Trophoblast cell (in vitro differentiated cells and primary cell): ENCODE measurements around the gene GRAP2.
"Not testable (repeated sequence)": the region's sequence is repeated elsewhere in the genome, so short reads cannot be mapped to it uniquely, and the experiment has no call there.

ENCODE experiments used
- DNase-seq, 2 donors: peaks; one replicate each; pipeline ENCODE4 v3.0.0-alpha.2; 2016
- H2AFZ ChIP-seq: 2 replicates; pipeline ENCODE4 v1.6.1; 2013; ENCODE audit warnings: low read length, moderate library complexity, mild to moderate bottlenecking; ENCODE audit not compliant: insufficient read depth, poor library complexity
- H2AK5ac ChIP-seq: 2 replicates; pipeline ENCODE4 v1.6.1; 2013; ENCODE audit warnings: mild to moderate bottlenecking, low read length
- H2BK120ac ChIP-seq: 2 replicates; pipeline ENCODE4 v1.6.1; 2013; ENCODE audit warnings: low read length, mild to moderate bottlenecking, moderate library complexity; ENCODE audit not compliant: insufficient read depth, poor library complexity
- H2BK12ac ChIP-seq: 2 replicates; pipeline ENCODE4 v1.6.1; 2013; ENCODE audit warnings: mild to moderate bottlenecking, low read length, moderate library complexity
- H2BK5ac ChIP-seq: 2 replicates; pipeline ENCODE4 v1.6.1; 2013; ENCODE audit warnings: low read length, low read depth, moderate library complexity, mild to moderate bottlenecking; ENCODE audit not compliant: poor library complexity
- H3K14ac ChIP-seq: 2 replicates; pipeline ENCODE4 v1.6.1; 2013; ENCODE audit warnings: mild to moderate bottlenecking, low read length
- H3K18ac ChIP-seq: 2 replicates; pipeline ENCODE4 v1.6.1; 2013; ENCODE audit warnings: mild to moderate bottlenecking, low read length
- H3K23ac ChIP-seq: 2 replicates; pipeline ENCODE4 v1.6.1; 2013; ENCODE audit warnings: low read length
- H3K27ac ChIP-seq: 2 replicates; pipeline ENCODE4 v1.5.1; 2013; ENCODE audit warnings: low read depth, mild to moderate bottlenecking, inconsistent platforms, low read length, moderate library complexity
- H3K27me3 ChIP-seq: 2 replicates; pipeline ENCODE4 v1.6.1; 2013; ENCODE audit warnings: inconsistent platforms, mild to moderate bottlenecking, low read length, moderate library complexity; ENCODE audit not compliant: insufficient read depth
- H3K36me3 ChIP-seq, 2 experiments: 1 replicate in 1 of 2; 2 replicates in 1 of 2; pipeline ENCODE4 v1.6.1; 2013; ENCODE audit warnings: low read length in 2 of 2, mild to moderate bottlenecking in 2 of 2, moderate library complexity in 1 of 2; ENCODE audit not compliant: insufficient read depth in 2 of 2, control insufficient read depth in 1 of 2
- H3K4ac ChIP-seq: 2 replicates; pipeline ENCODE4 v1.6.1; 2013; ENCODE audit warnings: low read depth, mild to moderate bottlenecking, low read length, moderate library complexity
- H3K4me1 ChIP-seq, 2 experiments: 1 replicate in 1 of 2; 2 replicates in 1 of 2; pipeline ENCODE4 v1.6.1; 2013; ENCODE audit warnings: low read length in 2 of 2, mild to moderate bottlenecking in 2 of 2, moderate library complexity in 1 of 2; ENCODE audit not compliant: insufficient read depth in 2 of 2, control insufficient read depth in 1 of 2
- H3K4me2 ChIP-seq: 2 replicates; pipeline ENCODE4 v1.6.1; 2013; ENCODE audit warnings: inconsistent platforms, mild to moderate bottlenecking, low read length, moderate library complexity
- H3K4me3 ChIP-seq: 2 replicates; pipeline ENCODE4 v1.5.1; 2013; ENCODE audit warnings: mild to moderate bottlenecking, low read depth, low read length, inconsistent platforms
- H3K79me1 ChIP-seq: one replicate; pipeline ENCODE4 v1.6.1; 2013; ENCODE audit warnings: low read length
- H3K79me2 ChIP-seq: 2 replicates; pipeline ENCODE4 v1.6.1; 2013; ENCODE audit warnings: low read length, mild to moderate bottlenecking; ENCODE audit not compliant: control insufficient read depth, insufficient read depth, poor library complexity
- H3K9ac ChIP-seq: 2 replicates; pipeline ENCODE4 v1.6.1; 2013; ENCODE audit warnings: mild to moderate bottlenecking, low read length
- H3K9me3 ChIP-seq: 2 replicates; pipeline ENCODE4 v1.6.1; 2013; ENCODE audit warnings: low read depth, mild to moderate bottlenecking, control low read depth, inconsistent platforms, low read length; ENCODE audit not compliant: insufficient read depth
- H4K12ac ChIP-seq: 2 replicates; pipeline ENCODE4 v1.6.1; 2013; ENCODE audit warnings: low read depth, mild to moderate bottlenecking, low read length, moderate library complexity
- H4K8ac ChIP-seq: 2 replicates; pipeline ENCODE4 v1.6.1; 2013; ENCODE audit warnings: low read depth, mild to moderate bottlenecking, low read length, moderate library complexity
- H4K91ac ChIP-seq: one replicate; pipeline ENCODE4 v1.6.1; 2013; ENCODE audit warnings: low read depth, mild to moderate bottlenecking, low read length, moderate library complexity
- WGBS: extraction: QIAGEN DNeasy Blood & Tissue Kit; methylation state at CpG from one replicate; pipeline ENCODE4 v1.1.7; 2013; ENCODE audit warnings: missing lambda C conversion rate; ENCODE audit not compliant: insufficient read length, insufficient coverage; ENCODE audit errors: extremely low coverage; 5-methylcytosine and 5-hydroxymethylcytosine counted together

Gene GRAP2

DNA sequence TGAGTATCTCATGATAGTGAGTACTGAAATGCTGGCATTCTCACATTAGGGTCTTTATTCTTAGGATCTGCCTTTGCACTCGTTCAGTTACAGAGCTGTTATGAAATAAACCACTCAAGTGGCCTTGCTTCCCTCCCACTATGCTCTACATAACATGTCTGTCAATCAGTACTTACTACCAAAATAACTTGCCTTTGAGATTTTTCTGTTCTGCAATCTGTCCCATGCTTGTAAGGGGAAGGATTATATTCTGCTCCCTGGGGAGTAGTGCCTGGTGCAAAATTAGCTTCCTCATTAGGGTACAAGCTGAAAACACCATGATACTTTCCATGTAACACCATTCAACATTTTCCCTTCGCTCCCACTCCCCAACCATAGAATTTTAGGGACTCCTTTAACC is 1.9 kb upstream of the GRAP2 start:
- Histone ChIP-seq H3K9me3 (no peaks in the 10 kb centered on the region), H3K79me2 (no peaks in the 10 kb centered on the region), H4K91ac (no peak overlapping the region), H3K4me1 (no peaks in the 10 kb centered on the region), H4K8ac (no peak overlapping the region), H3K9ac (no peak overlapping the region), H3K14ac (no peak overlapping the region), H3K4me2 (no peak overlapping the region), H3K27me3 (no peaks in the 10 kb centered on the region), H3K27ac (no peak overlapping the region), H3K36me3 (no peaks in the 10 kb centered on the region), H2BK12ac (no peak overlapping the region), H3K18ac (no peak overlapping the region), H4K12ac (no peak overlapping the region), H2AFZ (no peak overlapping the region), H2BK120ac (no peak overlapping the region), H2AK5ac (no peak overlapping the region), H2BK5ac (no peak overlapping the region), H3K4me3 (no peak overlapping the region), H3K79me1 (no peaks in the 10 kb centered on the region), H3K23ac (peak overlapping the region; percentile 80), H3K4ac (no peak overlapping the region)
- DNase-seq, result no peak
- 100% methylated on average over 1 of the region's 2 CpGs for WGBS

DNA sequence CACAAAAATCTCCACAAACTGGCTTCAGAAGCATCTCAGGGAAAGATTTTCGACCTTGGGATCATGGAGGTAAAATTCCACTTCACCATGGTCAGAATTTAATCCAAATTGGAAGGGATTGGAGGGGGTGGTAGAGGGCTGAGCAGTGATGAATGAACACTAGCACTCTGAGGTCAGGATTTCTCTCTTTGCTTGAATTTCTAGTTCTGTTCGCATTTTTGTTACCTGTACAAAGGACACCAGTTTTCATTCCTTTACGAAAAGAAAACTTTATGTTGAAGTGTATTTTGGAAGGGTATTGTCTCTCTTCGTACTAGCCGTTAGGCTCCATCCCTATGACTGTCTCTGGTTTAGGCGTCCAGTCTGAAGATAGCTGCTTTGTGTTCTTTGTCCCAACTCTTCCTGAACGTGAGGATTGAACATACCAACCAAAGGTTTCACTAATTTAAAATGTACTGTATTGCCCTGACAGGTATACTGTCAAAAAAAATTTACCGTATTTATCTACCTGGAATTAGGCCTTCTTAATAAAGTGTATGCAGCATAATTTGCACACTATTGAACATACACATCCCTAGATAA is 772 bp downstream of the GRAP2 start:
- Histone ChIP-seq H3K36me3 (no peaks in the 10 kb centered on the region), H3K9ac (no peak overlapping the region), H3K9me3 (no peaks in the 10 kb centered on the region), H4K91ac (no peak overlapping the region), H3K14ac (no peak overlapping the region), H4K8ac (no peak overlapping the region), H3K18ac (no peak overlapping the region), H3K27me3 (no peaks in the 10 kb centered on the region), H3K4me1 (no peaks in the 10 kb centered on the region), H3K4ac (no peak overlapping the region), H3K79me2 (no peaks in the 10 kb centered on the region), H2AK5ac (no peak overlapping the region), H3K27ac (no peak overlapping the region), H3K4me3 (no peak overlapping the region), H4K12ac (no peak overlapping the region), H2BK120ac (no peak overlapping the region), H2BK5ac (no peak overlapping the region), H3K23ac (no peak overlapping the region), H2AFZ (no peak overlapping the region), H2BK12ac (no peak overlapping the region), H3K4me2 (no peak overlapping the region), H3K79me1 (no peaks in the 10 kb centered on the region)
- no peak for DNase-seq
- WGBS, result no CpG with 5 or more reads among the region's 8 CpGs

DNA sequence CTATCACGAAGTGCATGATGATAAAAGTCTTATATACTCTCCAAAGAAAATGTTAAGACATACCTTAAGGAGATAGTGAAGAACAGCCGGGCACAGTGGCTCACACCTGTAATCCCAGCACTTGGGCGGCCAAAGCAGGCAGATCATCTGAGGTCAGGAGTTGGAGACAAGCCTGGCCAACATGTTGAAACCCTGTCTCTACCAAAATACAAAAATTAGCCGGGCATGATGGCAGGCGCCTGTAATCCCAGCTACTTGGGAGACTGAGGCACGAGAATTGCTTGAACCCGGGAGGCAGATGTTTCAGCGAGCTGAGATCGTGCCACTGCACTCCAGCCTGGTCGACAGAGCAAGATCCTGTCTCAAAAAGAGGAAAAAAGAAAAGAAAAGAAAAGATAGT is 3.1 kb downstream of the GRAP2 start:
- not testable (repeated sequence) for H4K91ac ChIP-seq, H3K23ac ChIP-seq, H3K79me2 ChIP-seq, H3K9ac ChIP-seq, H3K14ac ChIP-seq, H3K18ac ChIP-seq, H2BK12ac ChIP-seq, H2BK5ac ChIP-seq, H3K4me3 ChIP-seq, H3K36me3 ChIP-seq, H2AK5ac ChIP-seq, H3K4ac ChIP-seq, H3K27me3 ChIP-seq, DNase-seq, H3K9me3 ChIP-seq, H3K4me1 ChIP-seq, H3K4me2 ChIP-seq, H4K8ac ChIP-seq, H3K27ac ChIP-seq, H3K79me1 ChIP-seq, H2AFZ ChIP-seq, H2BK120ac ChIP-seq, H4K12ac ChIP-seq
- WGBS, result no CpG with 5 or more reads among the region's 10 CpGs

DNA sequence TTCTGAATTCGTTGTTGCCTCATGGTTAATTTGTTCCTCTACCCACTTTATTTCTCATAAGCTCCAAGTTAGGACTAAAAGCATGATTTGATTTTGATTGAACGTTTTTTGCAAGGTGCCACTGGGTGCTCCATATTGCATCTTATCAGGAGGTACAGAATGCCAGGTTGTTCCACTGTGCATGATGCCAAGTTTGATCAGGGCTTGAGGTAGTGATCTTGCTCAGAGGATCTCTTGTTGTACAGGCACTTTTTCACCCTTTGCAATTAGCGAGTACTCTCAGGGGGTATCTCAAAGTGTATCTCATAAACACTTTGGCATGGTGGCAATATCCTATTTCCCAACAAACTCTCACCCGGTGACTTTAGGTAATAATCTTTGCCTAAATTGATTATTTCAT is 4.0 kb downstream of the GRAP2 start:
- Histone ChIP-seq H2BK12ac (no peak overlapping the region), H3K4me2 (no peak overlapping the region), H3K79me1 (no peaks in the 10 kb centered on the region), H2AFZ (no peak overlapping the region), H3K18ac (no peak overlapping the region), H3K36me3 (no peaks in the 10 kb centered on the region), H3K9me3 (no peaks in the 10 kb centered on the region), H4K8ac (no peak overlapping the region), H3K14ac (no peak overlapping the region), H3K23ac (no peak overlapping the region), H3K27ac (no peak overlapping the region), H4K12ac (no peak overlapping the region), H3K4me1 (no peaks in the 10 kb centered on the region), H3K27me3 (no peaks in the 10 kb centered on the region), H2BK5ac (no peak overlapping the region), H3K4ac (no peak overlapping the region), H4K91ac (no peak overlapping the region), H2BK120ac (no peak overlapping the region), H3K9ac (no peak overlapping the region), H3K79me2 (no peaks in the 10 kb centered on the region), H2AK5ac (no peak overlapping the region), H3K4me3 (no peak overlapping the region)
- DNase-seq, result no peak
- WGBS, result no CpG with 5 or more reads among the region's 4 CpGs
